ENCODE measurements around the gene NHS. TPM values are rescaled to one million over a fixed set of nuclear protein-coding genes. Genes with fewer than 3 reads are reported as not detected.

NHS gene
- total and polyA plus RNA-seq, 2 of the 13 experiments (the other 11 are each of a cell fraction or from before 2014, with no cell fraction given): 0.02 TPM; not detected in 1

DNA sequence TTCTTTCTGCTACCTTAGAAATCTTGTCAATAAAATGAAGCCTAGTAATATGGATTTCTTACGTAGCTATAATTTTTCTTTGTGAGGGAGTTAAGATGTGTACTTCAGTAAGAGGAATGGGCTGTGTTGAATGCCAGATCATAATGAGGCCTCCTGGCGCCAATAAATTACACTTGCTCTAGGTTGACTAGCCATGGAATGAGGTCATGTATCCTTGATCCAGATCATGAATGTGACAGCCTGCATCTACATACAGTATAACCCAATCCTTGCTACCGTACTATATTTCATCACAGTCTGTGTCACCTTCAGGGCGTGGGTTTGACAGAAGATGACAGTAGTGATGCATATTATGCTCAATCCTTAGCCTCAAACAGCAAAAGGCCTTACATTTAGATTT is 36.2 kb downstream of the NHS start:
- 32% methylated on average over 3 of the region's 4 CpGs for WGBS (ENCODE audit: low lambda C conversion rate)
- no peak overlapping the region for H3K4me2 ChIP-seq (ENCODE audit: low read depth, low read length)
- no peak for FAIRE-seq
- H4K20me1 ChIP-seq (ENCODE audit: insufficient read depth, low read length): no peaks in the 10 kb centered on the region
- H3K36me3 ChIP-seq (replicated peaks in 1 of 2; ENCODE audit: control insufficient read depth in 1 of 2, insufficient read depth in 2 of 2, low read length in 2 of 2): no peaks in the 10 kb centered on the region
- H3K9me3 ChIP-seq (ENCODE audit: low read length): no peaks in the 10 kb centered on the region
- H3K9ac ChIP-seq (ENCODE audit: insufficient read depth, low read depth, low read length): no peak overlapping the region
- H3K27ac ChIP-seq (ENCODE audit: extremely low read length, insufficient read depth, low read length): no peak overlapping the region
- no peak for ATAC-seq
- no peak for TF ChIP-seq E2F2 (CRISPR knock-in tag; IDR thresholded peaks at IDR 0.05; ENCODE audit: borderline replicate concordance)
- no peak for TF ChIP-seq ZNF441 (CRISPR knock-in tag; IDR thresholded peaks at IDR 0.05; ENCODE audit: borderline replicate concordance)
- no peak for TF ChIP-seq MTERF4 (CRISPR knock-in tag; IDR thresholded peaks at IDR 0.05)
- no peak for TF ChIP-seq POLR2G (IDR thresholded peaks at IDR 0.05; ENCODE audit: low read depth, low read length)
- no peak for TF ChIP-seq EEA1 (CRISPR knock-in tag; IDR thresholded peaks at IDR 0.05; ENCODE audit: borderline replicate concordance)
- intact Hi-C loops (cut with micrococcal nuclease; ENCODE audit: unreplicated experiment) (no loop called here), in situ Hi-C loops (cut with HindIII; ENCODE audit: extremely low pct_ligation_motif_present, low pct_unique_long_range_greater_than_20kb) (no loop called here)
- no TSS peak for BruUV-seq (replicated peaks)
- ChIA-PET CTCF (ENCODE audit: low intra/inter-chr PET ratio, low total read pairs) (no interaction called here), POLR2A (no interaction called here)
- H3K4me1 ChIP-seq (ENCODE audit: insufficient read depth, low read length): no peaks in the 10 kb centered on the region
- no peaks in the 10 kb centered on the region for H3K79me2 ChIP-seq (ENCODE audit: insufficient read depth, low read length)
- DNase-seq (ENCODE audit: low spot score): no peak
- no peak overlapping the region for H2AFZ ChIP-seq (ENCODE audit: low read length)
- H3K4me3 ChIP-seq (replicated peaks in 1 of 3; ENCODE audit: insufficient read depth in 1 of 3, low read depth in 2 of 3, low read length in 3 of 3): no peak overlapping the region
- H3K27me3 ChIP-seq (ENCODE audit: control insufficient read depth in 1 of 2, insufficient read depth in 2 of 2, low read length in 2 of 2): no peaks in the 10 kb centered on the region

GRCh38 chrX:17412692-17413091 is 37.7 kb downstream of the NHS start:
- H3K27me3 ChIP-seq (ENCODE audit: control insufficient read depth in 1 of 2, insufficient read depth in 2 of 2, low read length in 2 of 2): no peaks in the 10 kb centered on the region
- FAIRE-seq (no peak), DNase-seq (ENCODE audit: low spot score) (no peak), ATAC-seq (no peak)
- in situ Hi-C loops (cut with HindIII; ENCODE audit: extremely low pct_ligation_motif_present, low pct_unique_long_range_greater_than_20kb): no loop called here
- H2AFZ ChIP-seq (ENCODE audit: low read length): no peak overlapping the region
- no peak overlapping the region for H3K4me2 ChIP-seq (ENCODE audit: low read depth, low read length)
- ChIA-PET CTCF (ENCODE audit: low intra/inter-chr PET ratio, low total read pairs) (no interaction called here), POLR2A (interaction anchor here (0.6 kb wide), 1 partner anchor 1303 kb away, joined by 4 read pairs; no protein-coding TSS in a partner anchor)
- H3K4me3 ChIP-seq (replicated peaks in 1 of 3; ENCODE audit: insufficient read depth in 1 of 3, low read depth in 2 of 3, low read length in 3 of 3): no peak overlapping the region
- intact Hi-C loops (cut with micrococcal nuclease; ENCODE audit: unreplicated experiment): no loop called here
- H3K36me3 ChIP-seq (replicated peaks in 1 of 2; ENCODE audit: control insufficient read depth in 1 of 2, insufficient read depth in 2 of 2, low read length in 2 of 2): no peaks in the 10 kb centered on the region
- no peaks in the 10 kb centered on the region for H3K9me3 ChIP-seq (ENCODE audit: low read length)
- H4K20me1 ChIP-seq (ENCODE audit: insufficient read depth, low read length): no peaks in the 10 kb centered on the region
- H3K27ac ChIP-seq (ENCODE audit: extremely low read length, insufficient read depth, low read length): no peak overlapping the region
- WGBS (ENCODE audit: low lambda C conversion rate): 27% methylated on average over 4 of the region's 4 CpGs
- TF ChIP-seq GATAD2A (CRISPR knock-in tag; IDR thresholded peaks at IDR 0.05) (no peak), ZKSCAN5 (CRISPR knock-in tag; IDR thresholded peaks at IDR 0.05) (no peak), TAF1 (CRISPR knock-in tag; IDR thresholded peaks at IDR 0.05) (no peak), POLR2AphosphoS5 (IDR thresholded peaks at IDR 0.05; ENCODE audit: low read depth, low read length) (no peak), NCOA5 (CRISPR knock-in tag; IDR thresholded peaks at IDR 0.05) (no peak), ZSCAN9 (CRISPR knock-in tag; IDR thresholded peaks at IDR 0.05; ENCODE audit: borderline replicate concordance) (no peak), SIX4 (CRISPR knock-in tag; IDR thresholded peaks at IDR 0.05) (no peak), ZZZ3 (CRISPR knock-in tag; IDR thresholded peaks at IDR 0.05; ENCODE audit: borderline replicate concordance) (no peak), BRD4 (CRISPR knock-in tag; IDR thresholded peaks at IDR 0.05) (no peak), ZNF616 (CRISPR knock-in tag; IDR thresholded peaks at IDR 0.05; ENCODE audit: low read depth) (no peak), NBN (conservative IDR thresholded peaks at IDR 0.05) (no peak)
- H3K9ac ChIP-seq (ENCODE audit: insufficient read depth, low read depth, low read length): no peak overlapping the region
- no peaks in the 10 kb centered on the region for H3K79me2 ChIP-seq (ENCODE audit: insufficient read depth, low read length)
- no TSS peak for BruUV-seq (replicated peaks)
- no peaks in the 10 kb centered on the region for H3K4me1 ChIP-seq (ENCODE audit: insufficient read depth, low read length)
